SJCRH30 (cell line): ENCODE measurements around the gene CHID1. TPM values are rescaled to one million over a fixed set of nuclear protein-coding genes. Genes with fewer than 3 reads are reported as not detected.
A peak's percentile ranks its signal among the peaks of the same experiment; 100 is the strongest.

ENCODE experiments used
- DNase-seq, 2 experiments: peaks; one replicate each; pipeline ENCODE4 v3.0.0-alpha.2; 2015 to 2020
- H3K27ac ChIP-seq: fragments of 250-450 bp; sonication (Bioruptor Pico); 2 replicates; pipeline ENCODE4 v1.5.1; 2020; ENCODE audit warnings: mild to moderate bottlenecking, moderate library complexity
- H3K27me3 ChIP-seq: fragments of 250-450 bp; sonication (Bioruptor Pico); 2 replicates; pipeline ENCODE4 v1.5.1; 2020; ENCODE audit warnings: mild to moderate bottlenecking, moderate library complexity
- H3K36me3 ChIP-seq: fragments of 250-450 bp; sonication (Bioruptor Pico); 2 replicates; pipeline ENCODE4 v1.5.1; 2020; ENCODE audit warnings: mild to moderate bottlenecking, moderate library complexity
- H3K4me1 ChIP-seq: fragments of 250-450 bp; sonication (Bioruptor Pico); 2 replicates; pipeline ENCODE4 v1.5.1; 2020; ENCODE audit warnings: mild to moderate bottlenecking, moderate library complexity
- H3K4me3 ChIP-seq: fragments of 250-450 bp; sonication (Bioruptor Pico); 2 replicates; pipeline ENCODE4 v1.5.1; 2020; ENCODE audit warnings: mild to moderate bottlenecking, moderate library complexity
- H3K9me3 ChIP-seq: fragments of 250-450 bp; sonication (Bioruptor Pico); replicated peaks from 2 replicates; pipeline ENCODE4 v1.5.1; 2020; ENCODE audit warnings: mild to moderate bottlenecking, moderate library complexity
- total RNA-seq: library from RNA; depleted of rRNA; stranded (reverse); fragments of >200 nt; shearing (Covaris generic); gene quantifications from 2 replicates; pipeline ENCODE4 v1.2.3, GENCODE V29; 2014

The CHID1 gene
- total RNA-seq, 1 experiment from 2014 or later, result 56.7 TPM

DNA sequence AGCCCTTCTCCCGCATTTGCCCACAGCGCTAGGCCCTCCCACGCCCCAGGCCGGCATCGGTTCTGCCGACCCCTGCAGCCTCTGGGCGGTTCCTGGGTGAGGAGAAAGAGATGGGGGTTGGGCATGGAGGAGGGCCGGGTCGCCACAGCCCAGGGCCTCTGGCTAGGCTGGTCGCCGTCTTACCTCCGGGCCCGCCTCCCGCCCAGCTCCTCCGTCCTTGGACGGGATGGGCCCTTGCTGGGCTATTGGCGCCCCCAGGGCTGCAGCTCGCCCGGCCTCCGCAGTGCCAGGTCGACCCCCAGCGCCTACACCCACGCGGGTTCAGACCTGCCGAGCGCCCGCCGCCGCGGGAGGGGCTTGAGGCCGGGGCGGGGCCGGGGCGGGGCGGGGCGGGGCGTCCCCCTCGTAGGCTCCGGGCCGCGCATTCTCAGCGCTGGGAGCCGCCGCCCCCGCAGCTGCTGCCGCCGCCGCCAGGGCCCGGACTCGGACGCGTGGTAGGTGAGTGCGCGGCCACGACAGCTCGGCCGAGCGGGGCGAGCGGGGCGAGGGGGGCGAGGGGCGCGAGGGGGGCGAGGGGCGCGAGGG, 78.0 kb downstream of the CHID1 start, which contains the start of gene CD151:
TSS of gene CD151 (plus strand) at position 424 of the 585 bp plus-strand sequence. CDS start 3,118 bp downstream, outside the sequence.
- Histone ChIP-seq H3K27ac (peak within 1 kb of the TSS; percentile 82), H3K27me3 (no peaks in the 10 kb centered on the region), H3K36me3 (peaks cover 18% of the 10 kb centered on the region), H3K4me1 (peaks cover 35% of the 10 kb centered on the region), H3K4me3 (peak within 1 kb of the TSS; percentile 86), H3K9me3 (no peaks in the 10 kb centered on the region)
- peak in 1 of 2 experiments; percentile 76 for DNase-seq

DNA sequence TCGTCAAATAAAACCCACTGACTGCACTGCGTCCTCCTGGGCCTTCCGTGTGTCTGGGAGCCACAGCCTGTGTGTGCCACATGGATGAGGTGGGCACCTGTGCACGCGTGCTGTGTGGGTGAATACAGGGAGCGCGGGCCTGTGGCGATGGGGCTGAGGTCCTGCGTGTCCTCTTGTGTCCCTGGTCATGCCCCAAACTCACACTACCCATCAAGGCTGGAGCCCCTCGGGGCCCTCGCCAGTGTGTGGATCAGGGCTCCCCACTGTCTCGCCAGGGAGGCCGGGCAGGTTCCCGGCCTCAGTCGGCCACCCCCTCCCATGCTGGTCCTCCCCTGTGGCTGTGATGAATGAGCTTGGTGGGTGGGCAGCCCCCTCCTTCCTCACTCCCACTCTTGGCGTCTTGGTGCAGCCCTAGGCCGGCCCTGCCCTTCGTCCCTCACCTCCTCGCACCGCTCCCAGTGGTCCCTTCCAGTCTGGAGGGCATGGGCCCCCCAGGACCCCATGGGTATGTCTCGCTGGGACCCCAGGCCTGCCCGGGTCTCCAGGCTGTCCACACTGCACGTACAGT, 78.6 kb downstream of the CHID1 start:
- Histone ChIP-seq H3K4me3 (peak overlapping the region; percentile 86), H3K27me3 (no peaks in the 10 kb centered on the region), H3K27ac (peak overlapping the region; percentile 45), H3K36me3 (peaks cover 12% of the 10 kb centered on the region), H3K9me3 (no peaks in the 10 kb centered on the region), H3K4me1 (peaks cover 38% of the 10 kb centered on the region)
- DNase-seq, result no peak

DNA sequence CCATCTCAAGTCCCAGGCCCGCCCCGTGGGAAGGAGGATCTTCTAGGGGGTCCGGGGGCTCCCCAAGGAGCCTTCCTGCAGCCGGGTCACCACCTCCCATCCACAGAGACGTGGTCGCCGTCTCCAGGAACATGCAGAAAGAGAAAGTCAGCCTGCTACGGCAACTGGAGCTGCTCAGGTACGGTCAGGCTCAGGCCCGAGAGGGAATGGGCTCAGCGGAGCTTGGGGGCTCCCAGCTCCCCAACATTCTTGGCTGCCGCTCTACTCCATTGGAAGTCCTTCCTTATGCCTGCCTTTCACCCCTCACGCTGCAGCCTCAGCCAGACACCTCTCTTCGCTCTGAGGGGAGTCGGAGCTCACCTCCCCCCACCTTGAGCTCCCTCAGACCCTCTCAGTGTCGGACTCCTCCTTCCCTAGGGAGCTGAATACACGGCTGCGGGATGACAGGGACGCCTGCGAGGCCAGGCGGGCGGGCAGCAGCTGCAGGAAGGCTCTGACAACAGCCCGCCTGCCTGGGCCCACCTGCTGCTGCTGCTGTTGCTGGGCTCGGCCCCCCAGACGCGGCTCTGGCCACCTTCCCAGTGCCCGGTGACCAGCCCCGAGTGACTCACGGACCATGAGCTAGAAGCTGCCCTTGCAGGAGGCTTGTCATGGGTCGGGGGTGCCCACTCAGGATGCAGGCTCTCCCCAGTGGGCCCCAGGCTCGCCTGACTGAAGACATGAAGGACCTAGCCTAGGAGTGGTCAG, 79.3 kb downstream of the CHID1 start:
- peak overlapping the region; percentile 45; the same call in 1 of the 2 replicates for H3K27ac ChIP-seq
- peaks cover 6% of the 10 kb centered on the region; the same call in 1 of the 2 replicates for H3K36me3 ChIP-seq
- no peaks in the 10 kb centered on the region for H3K9me3 ChIP-seq
- peak overlapping the region; percentile 86 for H3K4me3 ChIP-seq
- H3K4me1 ChIP-seq, result peaks cover 40% of the 10 kb centered on the region
- no peaks in the 10 kb centered on the region for H3K27me3 ChIP-seq
- peak; percentile 84 to 87 for DNase-seq

DNA sequence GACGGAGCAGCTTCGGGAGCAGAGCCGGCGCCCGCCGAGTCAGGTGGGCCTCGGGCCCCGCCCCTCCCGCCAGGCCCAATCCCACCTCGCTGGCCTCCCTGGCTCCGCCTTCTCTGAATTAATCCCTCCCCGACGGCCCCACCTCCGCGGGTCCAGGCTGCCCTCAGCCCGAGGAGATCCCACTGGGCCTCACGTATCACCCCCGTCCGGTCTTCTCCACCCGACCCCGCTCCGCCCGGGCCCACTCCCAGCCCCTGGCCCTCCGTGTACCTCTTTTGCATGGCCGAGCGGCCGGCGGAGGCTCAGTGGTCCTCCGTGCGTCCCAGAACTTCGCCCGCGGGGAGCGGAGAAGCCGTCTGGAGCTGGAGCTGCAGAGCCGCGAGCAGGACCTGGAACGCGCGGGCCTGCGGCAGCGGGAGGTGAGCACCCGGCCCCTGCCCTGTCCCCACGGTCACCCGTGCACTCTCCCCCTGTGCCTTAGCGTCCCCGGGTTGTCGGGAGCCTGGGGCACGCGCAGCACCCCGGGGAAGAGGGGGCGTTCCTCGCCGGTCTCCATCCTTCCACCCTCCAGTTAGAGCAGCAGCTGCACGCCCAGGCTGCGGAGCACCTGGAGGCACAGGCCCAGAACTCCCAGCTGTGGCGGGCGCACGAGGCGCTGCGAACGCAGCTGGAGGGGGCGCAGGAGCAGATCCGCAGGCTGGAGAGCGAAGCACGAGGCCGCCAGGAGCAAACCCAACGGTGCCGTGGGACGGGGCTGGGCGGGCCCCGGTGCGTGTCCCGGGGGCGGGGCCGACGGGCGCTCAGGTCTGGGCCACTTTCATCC, 80.1 kb downstream of the CHID1 start:
- H3K4me1 ChIP-seq, result peaks cover 40% of the 10 kb centered on the region
- peak overlapping the region; percentile 86; the same call in 1 of the 2 replicates for H3K4me3 ChIP-seq
- no peak overlapping the region; the same call in 1 of the 2 replicates for H3K27ac ChIP-seq
- no peaks in the 10 kb centered on the region for H3K36me3 ChIP-seq
- H3K9me3 ChIP-seq, result no peaks in the 10 kb centered on the region
- no peaks in the 10 kb centered on the region for H3K27me3 ChIP-seq
- peak; percentile 49 to 55 for DNase-seq

DNA sequence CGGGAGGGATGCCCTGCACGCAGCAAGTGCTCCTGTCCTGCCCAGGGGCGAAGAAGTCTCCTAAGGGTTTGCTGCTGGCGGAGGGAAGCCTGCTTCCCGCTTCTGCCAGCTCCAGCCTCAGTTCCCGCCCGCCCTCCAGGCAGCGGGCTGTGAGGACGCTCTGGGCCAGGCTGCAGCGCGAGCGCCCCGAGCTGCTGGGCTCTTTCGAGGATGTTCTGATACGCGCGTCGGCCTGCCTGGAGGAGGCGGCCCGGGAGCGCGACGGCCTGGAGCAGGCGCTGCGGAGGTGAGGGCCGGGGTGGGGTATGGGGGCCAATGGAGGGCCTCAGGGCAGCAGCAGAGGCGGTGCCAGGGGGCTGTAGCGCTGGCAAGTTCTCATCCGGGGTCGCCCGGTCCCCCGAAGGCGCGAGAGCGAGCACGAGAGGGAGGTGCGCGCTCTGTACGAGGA, 80.7 kb downstream of the CHID1 start:
- no peaks in the 10 kb centered on the region for H3K9me3 ChIP-seq
- H3K27me3 ChIP-seq, result no peaks in the 10 kb centered on the region
- H3K36me3 ChIP-seq, result no peaks in the 10 kb centered on the region; the same call in 1 of the 2 replicates
- H3K4me3 ChIP-seq, result no peak overlapping the region
- DNase-seq, result no peak
- H3K4me1 ChIP-seq, result peaks cover 43% of the 10 kb centered on the region
- H3K27ac ChIP-seq, result no peak overlapping the region

DNA sequence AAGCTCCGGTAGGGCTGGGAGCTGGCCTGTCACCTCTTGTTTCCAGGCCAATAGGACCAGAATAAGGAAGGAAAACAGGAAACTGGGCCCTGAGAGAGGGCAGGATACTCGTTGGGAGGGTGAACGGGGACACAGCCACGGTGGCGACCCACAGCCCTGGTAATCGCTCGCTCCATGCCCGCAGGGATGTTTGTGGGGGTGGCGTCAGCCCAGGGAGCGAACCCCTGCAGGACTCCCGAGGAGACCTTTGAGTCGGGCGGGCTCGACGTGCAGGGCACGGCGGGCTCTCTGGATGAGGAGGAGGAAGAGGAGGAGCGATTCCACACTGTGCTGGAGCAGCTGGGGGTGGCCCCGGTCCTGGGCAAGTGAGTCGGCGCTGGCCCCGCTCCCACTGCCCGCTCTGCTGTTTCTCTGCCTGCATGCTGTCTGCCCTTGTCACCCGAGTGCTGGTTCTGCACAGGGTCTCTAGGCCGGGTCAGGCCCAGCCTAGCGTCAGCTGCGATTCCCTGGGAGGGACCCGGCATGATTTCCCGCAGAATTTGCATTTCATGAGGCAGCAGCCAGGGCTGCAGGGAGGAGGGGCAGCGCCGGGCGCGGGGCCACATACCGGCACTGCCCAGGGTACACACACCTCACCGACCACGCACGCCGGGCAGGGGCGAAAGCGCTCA, 81.3 kb downstream of the CHID1 start:
- Histone ChIP-seq H3K36me3 (no peaks in the 10 kb centered on the region; the same call in 1 of the 2 replicates), H3K9me3 (no peaks in the 10 kb centered on the region), H3K27ac (no peak overlapping the region), H3K27me3 (no peaks in the 10 kb centered on the region), H3K4me3 (no peak overlapping the region), H3K4me1 (peaks cover 43% of the 10 kb centered on the region)
- no peak for DNase-seq

DNA sequence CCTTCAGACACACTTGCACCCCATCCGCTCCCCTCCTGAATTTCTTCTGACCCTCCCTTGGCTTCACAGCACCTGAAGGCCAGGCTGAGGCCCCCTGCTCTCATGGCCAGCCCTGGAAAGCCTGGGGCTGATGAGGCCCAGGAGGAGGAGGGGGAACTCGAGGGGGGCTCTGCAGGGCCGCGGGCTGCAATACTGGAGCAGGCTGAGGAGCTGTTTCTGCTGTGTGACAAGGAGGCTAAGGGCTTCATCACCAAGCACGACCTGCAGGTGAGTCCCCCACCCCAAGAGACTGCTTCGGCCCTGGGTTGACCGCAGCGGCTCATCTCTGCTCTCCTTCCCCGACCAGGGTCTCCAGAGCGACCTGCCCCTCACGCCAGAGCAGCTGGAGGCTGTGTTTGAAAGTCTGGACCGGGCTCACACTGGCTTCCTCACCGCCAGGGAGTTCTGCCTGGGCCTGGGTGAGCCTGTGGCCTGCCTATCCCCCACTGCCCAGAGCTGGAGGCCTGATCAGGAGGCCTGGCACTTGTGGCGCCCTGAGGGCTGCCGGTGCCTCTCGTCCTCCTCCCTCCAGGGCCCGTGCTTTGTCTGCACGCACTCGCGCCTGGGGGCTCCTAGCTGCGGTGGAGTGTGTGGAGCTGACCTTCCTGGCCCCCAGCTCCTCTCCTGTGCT, 82.0 kb downstream of the CHID1 start:
- no peak overlapping the region for H3K27ac ChIP-seq
- H3K9me3 ChIP-seq, result no peaks in the 10 kb centered on the region
- no peak for DNase-seq
- no peaks in the 10 kb centered on the region; the same call in 1 of the 2 replicates for H3K36me3 ChIP-seq
- peaks cover 39% of the 10 kb centered on the region for H3K4me1 ChIP-seq
- no peaks in the 10 kb centered on the region for H3K27me3 ChIP-seq
- H3K4me3 ChIP-seq, result no peak overlapping the region

DNA sequence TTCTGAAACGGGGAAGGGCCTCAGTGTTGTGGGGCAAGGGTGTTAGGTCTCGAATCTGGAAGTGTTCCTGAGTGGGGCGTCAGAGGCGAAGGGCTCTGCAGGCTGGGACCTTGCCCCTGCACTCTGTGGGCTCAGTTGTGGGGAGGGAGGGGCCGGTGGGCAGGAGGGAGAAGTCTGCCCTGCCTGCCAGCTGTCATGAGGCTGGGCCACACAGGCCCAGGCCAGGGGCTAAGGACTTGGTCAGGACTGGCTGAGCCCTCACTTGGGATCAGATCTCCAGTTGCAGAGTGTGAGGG, 82.8 kb downstream of the CHID1 start, which contains the start of gene CRACR2B:
TSS of gene CRACR2B (plus strand) at position 23 of the 296 bp plus-strand sequence. CDS start 689 bp downstream, outside the sequence.
- H3K27me3 ChIP-seq, result no peaks in the 10 kb centered on the region
- peaks cover 39% of the 10 kb centered on the region for H3K4me1 ChIP-seq
- H3K27ac ChIP-seq, result peak within 1 kb of the TSS; percentile 58
- H3K4me3 ChIP-seq, result peak within 1 kb of the TSS; percentile 54
- H3K9me3 ChIP-seq, result no peaks in the 10 kb centered on the region
- no peaks in the 10 kb centered on the region; the same call in 1 of the 2 replicates for H3K36me3 ChIP-seq
- DNase-seq, result peak in 1 of 2 experiments; percentile 75

DNA sequence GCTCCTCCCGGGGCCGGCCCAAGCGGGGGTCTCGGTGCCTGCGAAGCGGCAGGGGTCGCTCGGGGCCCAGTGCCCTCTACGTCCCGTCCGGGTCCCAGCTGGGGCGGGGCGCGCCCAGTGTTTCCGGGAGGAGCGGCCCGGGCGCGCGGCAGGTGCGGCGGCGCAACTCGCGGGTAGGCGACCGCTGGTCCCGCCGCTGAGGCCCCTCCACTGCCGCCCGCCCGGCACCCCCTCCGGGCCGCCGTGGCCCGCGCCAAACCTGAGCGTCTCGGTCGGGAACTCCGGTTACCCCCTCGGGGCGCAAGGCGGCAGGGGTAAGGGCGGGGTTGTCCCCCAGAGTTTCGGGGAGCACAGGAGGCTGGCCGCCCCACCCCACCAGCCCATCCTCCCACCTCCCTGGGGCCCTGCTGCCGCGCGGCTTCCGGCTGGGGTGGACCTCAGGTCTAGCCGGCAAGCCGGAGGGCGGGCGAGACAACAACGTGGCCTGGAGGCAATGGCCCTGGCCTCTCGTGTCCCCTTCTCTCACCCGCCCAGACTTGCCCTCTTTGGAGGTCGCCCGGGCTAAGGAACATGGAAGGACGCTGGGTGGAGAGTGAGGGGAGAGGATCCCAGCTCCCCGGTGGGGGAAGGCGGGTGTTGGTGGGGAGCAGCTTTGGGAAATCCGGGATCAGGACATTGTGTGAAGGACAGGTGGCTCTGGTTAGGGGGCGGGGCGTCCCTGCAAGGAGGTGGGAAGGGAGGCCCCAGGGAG, 83.3 kb downstream of the CHID1 start:
- Histone ChIP-seq H3K27ac (peak overlapping the region; percentile 58), H3K27me3 (no peaks in the 10 kb centered on the region), H3K4me1 (peaks cover 38% of the 10 kb centered on the region), H3K9me3 (no peaks in the 10 kb centered on the region), H3K36me3 (no peaks in the 10 kb centered on the region; the same call in 1 of the 2 replicates), H3K4me3 (peak overlapping the region; percentile 54)
- peak in 1 of 2 experiments; percentile 83 for DNase-seq

DNA sequence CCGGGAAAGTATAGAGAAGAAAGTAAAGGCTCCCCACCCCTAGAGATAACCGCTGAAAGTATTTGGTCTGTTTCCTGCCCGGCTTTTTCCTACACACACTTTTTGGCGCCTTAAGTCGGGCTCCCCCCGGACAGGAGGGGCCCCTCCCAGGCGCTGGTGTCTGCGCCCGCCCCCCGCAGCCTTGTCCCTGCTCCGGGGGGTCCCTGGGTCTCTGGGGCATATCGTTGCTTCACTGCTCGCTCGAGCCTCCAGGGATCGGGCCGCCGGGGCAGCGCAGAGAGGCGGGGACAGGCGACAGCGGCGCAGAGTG, 83.8 kb downstream of the CHID1 start:
- H3K4me3 ChIP-seq, result peak overlapping the region; percentile 54
- H3K4me1 ChIP-seq, result peaks cover 33% of the 10 kb centered on the region

DNA sequence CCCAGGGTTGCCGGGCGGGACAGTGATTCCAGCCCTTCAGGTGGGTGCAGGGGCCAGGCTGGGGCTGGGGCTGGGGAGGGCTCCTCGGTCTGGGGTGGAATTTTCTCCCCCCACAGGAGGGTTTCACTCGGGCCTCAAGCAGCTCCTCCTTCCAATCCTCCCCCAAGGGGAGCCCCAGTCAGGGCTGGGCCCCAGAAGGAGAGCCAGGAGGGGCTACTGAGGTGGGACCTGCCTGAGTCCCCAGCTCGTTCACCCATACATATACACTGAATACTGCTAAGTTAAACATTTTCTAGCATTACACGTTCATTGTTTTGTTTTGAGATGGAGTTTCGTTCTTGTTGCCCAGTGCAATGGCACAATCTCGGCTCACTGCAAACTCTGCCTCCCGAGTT, 84.4 kb downstream of the CHID1 start:
- no peak overlapping the region for H3K27ac ChIP-seq
- no peak for DNase-seq
- no peaks in the 10 kb centered on the region; the same call in 1 of the 2 replicates for H3K36me3 ChIP-seq
- H3K9me3 ChIP-seq, result no peaks in the 10 kb centered on the region
- peaks cover 34% of the 10 kb centered on the region for H3K4me1 ChIP-seq
- H3K4me3 ChIP-seq, result no peak overlapping the region
- H3K27me3 ChIP-seq, result no peaks in the 10 kb centered on the region

More for the DNA sequence above, 83.8 kb downstream of the CHID1 start:
- no peaks in the 10 kb centered on the region for H3K27me3 ChIP-seq
- no peak overlapping the region for H3K27ac ChIP-seq
- no peaks in the 10 kb centered on the region; the same call in 1 of the 2 replicates for H3K36me3 ChIP-seq
- no peaks in the 10 kb centered on the region for H3K9me3 ChIP-seq
- no peak for DNase-seq

DNA sequence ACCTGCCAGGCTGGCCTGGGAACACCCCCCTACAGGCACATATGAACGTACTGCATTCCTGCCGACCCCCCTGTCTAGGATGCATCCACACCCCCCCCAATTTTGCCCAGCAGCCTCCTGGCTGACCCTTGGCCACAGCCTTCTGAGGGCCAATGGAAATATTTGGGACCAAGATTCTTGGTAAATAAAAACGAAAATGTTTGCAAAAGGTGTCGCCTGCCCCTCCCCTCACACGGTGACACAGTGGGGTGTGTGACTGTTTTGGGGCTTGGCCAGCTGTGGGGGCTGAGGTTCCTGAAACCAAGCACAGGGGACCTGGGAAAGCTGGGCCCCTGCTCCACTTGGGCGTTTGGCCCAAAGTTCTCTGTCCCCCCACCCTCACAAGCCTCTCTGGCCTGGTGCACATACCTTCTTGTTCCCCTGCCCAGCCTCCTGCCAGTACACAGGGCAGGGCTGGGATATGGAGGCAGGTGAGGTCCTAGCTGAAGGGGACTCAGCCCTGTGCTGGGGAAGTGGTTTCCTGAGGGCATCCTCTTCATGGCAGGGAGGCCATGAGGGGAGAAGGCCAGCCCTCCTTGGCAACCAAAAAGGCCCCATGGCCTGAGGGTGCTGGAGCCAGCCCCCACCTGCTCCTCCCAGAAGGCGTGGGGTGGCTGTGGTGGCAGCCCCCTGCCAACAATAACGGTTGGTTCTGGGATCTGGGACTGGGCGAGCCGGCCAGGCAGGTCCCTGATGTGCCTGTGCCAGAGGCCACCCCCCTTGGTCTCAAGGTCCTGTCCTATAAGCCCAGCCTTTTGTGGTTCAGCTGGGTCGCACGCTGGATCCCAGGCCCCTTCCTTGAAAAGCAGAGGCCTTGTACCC, 85.0 kb downstream of the CHID1 start:
- H3K27me3 ChIP-seq, result no peaks in the 10 kb centered on the region
- no peaks in the 10 kb centered on the region for H3K9me3 ChIP-seq
- no peaks in the 10 kb centered on the region; the same call in 1 of the 2 replicates for H3K36me3 ChIP-seq
- no peak overlapping the region for H3K27ac ChIP-seq
- peaks cover 34% of the 10 kb centered on the region for H3K4me1 ChIP-seq
- no peak overlapping the region for H3K4me3 ChIP-seq
- DNase-seq, result no peak
